CD4-positive, alpha-beta T cell (primary cell): ENCODE data around the gene GZF1. TPM values are rescaled to one million over a fixed set of nuclear protein-coding genes. Genes with fewer than 3 reads are reported as not detected.

Experiments used
- ATAC-seq: fragments of 200-7000 bp; cut with Tn5 transposase; one replicate; pipeline ENCODE4 v1.10.0; 2022; ENCODE audit warnings: mild to moderate bottlenecking; ENCODE audit not compliant: poor library complexity
- CTCF ChIA-PET: fragments of 350-600 bp; sonication (Branson Sonifier 250); formaldehyde crosslinking; loops from one replicate; lab custom pipeline; 2021; ENCODE audit warnings: antibody characterized with exemption, inconsistent platforms; lab: Charles Lee
- POLR2A ChIA-PET: fragments of 350-600 bp; sonication (Branson Sonifier 250); formaldehyde crosslinking; loops from one replicate; lab custom pipeline; 2021; ENCODE audit warnings: antibody characterized with exemption, inconsistent platforms; lab: Charles Lee
- DNase-seq, 14 experiments: peaks; one replicate each; pipeline ENCODE4 v3.0.0-alpha.2; 2013 to 2020; ENCODE audit warnings: mixed read lengths in 2 of 14
- H3K27ac ChIP-seq, 2 donors: one replicate each; pipeline versions ENCODE4 v1.5.1 to v1.7.0; 2013; ENCODE audit warnings: low read length in 2 of 2, low read depth in 1 of 2, mild to moderate bottlenecking in 1 of 2
- H3K27me3 ChIP-seq, 2 experiments: 1 replicate in 1 of 2; 2 replicates in 1 of 2; pipeline versions ENCODE4 v1.6.1 to v1.7.0; 2013; ENCODE audit warnings: low read length in 2 of 2, control low read depth in 1 of 2, mild to moderate bottlenecking in 1 of 2, moderate library complexity in 1 of 2; ENCODE audit not compliant: insufficient read depth in 2 of 2, control insufficient read depth in 1 of 2
- H3K36me3 ChIP-seq: one replicate; pipeline ENCODE4 v1.6.1; 2013; ENCODE audit warnings: low read length, control low read depth; ENCODE audit not compliant: insufficient read depth
- H3K4me1 ChIP-seq: one replicate; pipeline ENCODE4 v1.6.1; 2013; ENCODE audit warnings: low read length, control low read depth; ENCODE audit not compliant: insufficient read depth
- H3K4me3 ChIP-seq: one replicate; pipeline ENCODE4 v1.5.1; 2013; ENCODE audit warnings: mild to moderate bottlenecking, low read length, moderate library complexity
- H3K9me3 ChIP-seq, 2 experiments: 1 replicate in 1 of 2; 2 replicates in 1 of 2; pipeline versions ENCODE4 v1.6.1 to v1.7.0; 2013; ENCODE audit warnings: low read length in 2 of 2, mild to moderate bottlenecking in 2 of 2, control low read depth in 1 of 2, moderate library complexity in 1 of 2; ENCODE audit not compliant: control insufficient read depth in 1 of 2, insufficient read depth in 1 of 2
- H3K27ac Mint-ChIP-seq: one replicate; pipeline ENCODE4 v1.8.0; 2020; ENCODE audit warnings: mixed read lengths
- H3K27me3 Mint-ChIP-seq: one replicate; pipeline ENCODE4 v1.8.0; 2021; ENCODE audit warnings: mixed read lengths
- H3K36me3 Mint-ChIP-seq: one replicate; pipeline ENCODE4 v1.8.0; 2021; ENCODE audit warnings: low read depth, mixed read lengths
- H3K4me1 Mint-ChIP-seq: one replicate; pipeline ENCODE4 v1.8.0; 2021; ENCODE audit warnings: low read depth, mixed read lengths
- H3K4me3 Mint-ChIP-seq: one replicate; pipeline ENCODE4 v1.8.0; 2020; ENCODE audit warnings: mild to moderate bottlenecking, mixed read lengths
- H3K9me3 Mint-ChIP-seq: one replicate; pipeline ENCODE4 v1.8.0; 2020; ENCODE audit warnings: mixed read lengths
- CTCF ChIP-seq: fragments of 200-600 bp; IDR thresholded peaks from one replicate; pipeline ENCODE4 v1.8.0; 2022; ENCODE audit warnings: antibody characterized with exemption, mild to moderate bottlenecking
- intact Hi-C, 2 experiments: fragments of 100-400 bp; cut with DNase I in 1 of 2; cut with micrococcal nuclease in 1 of 2; formaldehyde crosslinking; loops; one replicate each; pipeline versions ENCODE4 v1.15.1 to v1.9.0; 2023 to 2025; cut with DNase I, micrococcal nuclease
- total RNA-seq, 174 experiments: library from RNA in 2 of 174; stranded (reverse) in 2 of 174; gene quantifications; one replicate each; pipeline ENCODE4 v1.2.3 and lab custom pipeline; 2021 to 2026

GZF1 gene
- total RNA-seq, 2 experiments from 2014 or later = 38.1 to 43.6 TPM

GRCh38 chr20:23365390-23366165 lies 3.6 kb downstream of the GZF1 start:
- intact Hi-C loops = no loop called here
- Mint-ChIP-seq H3K9me3 (no peaks in the 10 kb centered on the region), H3K4me1 (peaks cover 59% of the 10 kb centered on the region), H3K27ac (peak overlapping the region; percentile 99), H3K27me3 (no peaks in the 10 kb centered on the region), H3K4me3 (peak overlapping the region; percentile 79), H3K36me3 (peaks cover 79% of the 10 kb centered on the region)
- no peaks in the 10 kb centered on the region for H3K27me3 ChIP-seq
- CTCF ChIA-PET = interaction anchor here (2.3 kb wide), 1 partner anchor 16 kb away, joined by 6 read pairs; the partner anchor contains the start of gene NXT1
- peaks cover 28% of the 10 kb centered on the region for H3K4me1 ChIP-seq
- H3K36me3 ChIP-seq = peaks cover 36% of the 10 kb centered on the region
- DNase-seq (no peak), ATAC-seq (no peak)
- no peak overlapping the region for H3K27ac ChIP-seq
- H3K4me3 ChIP-seq = no peak overlapping the region
- POLR2A ChIA-PET = interaction anchor here (0.8 to 2.6 kb wide), 3 partner anchors 13 to 15 kb away, joined by 3 to 9 read pairs (median 7); partner anchors contain the start of gene NXT1
- no peak for TF ChIP-seq CTCF
- no peaks in the 10 kb centered on the region for H3K9me3 ChIP-seq

- POLR2A ChIA-PET = interaction anchor here (0.8 to 1.8 kb wide), 3 partner anchors 9 to 16 kb away, joined by 3 to 7 read pairs (median 4); partner anchors contain the start of gene NXT1
- H3K4me3 Mint-ChIP-seq = peak overlapping the region; percentile 79
- intact Hi-C loops = no loop called here
- TF ChIP-seq CTCF = no peak
- Histone ChIP-seq H3K4me3 (no peak overlapping the region), H3K9me3 (no peaks in the 10 kb centered on the region), H3K4me1 (peaks cover 23% of the 10 kb centered on the region), H3K27ac (peak overlapping the region in 1 of 2 donors; percentile 12), H3K27me3 (no peaks in the 10 kb centered on the region), H3K36me3 (peaks cover 44% of the 10 kb centered on the region)
- DNase-seq (peak in 3 of 14 experiments; percentile 47 to 56 (median 55)), ATAC-seq (no peak)
- peaks cover 52% of the 10 kb centered on the region for H3K4me1 Mint-ChIP-seq
- H3K9me3 Mint-ChIP-seq = no peaks in the 10 kb centered on the region
- peak overlapping the region; percentile 79 for H3K27ac Mint-ChIP-seq
- CTCF ChIA-PET = interaction anchor here (2.5 kb wide), 1 partner anchor 16 kb away, joined by 9 read pairs; the partner anchor contains the start of gene NXT1
- H3K36me3 Mint-ChIP-seq = peaks cover 87% of the 10 kb centered on the region
- H3K27me3 Mint-ChIP-seq = no peaks in the 10 kb centered on the region
These were observed 4.4 kb downstream of the GZF1 start for GRCh38 chr20:23366384-23366783.

GRCh38 chr20:23367770-23368169 lies 5.8 kb downstream of the GZF1 start:
- H3K4me3 ChIP-seq = no peak overlapping the region

More at GRCh38 chr20:23367770-23368169, 5.8 kb downstream of the GZF1 start:
- peaks cover 93% of the 10 kb centered on the region for H3K36me3 Mint-ChIP-seq
- intact Hi-C loops = loop anchor here in 1 of 2 experiments (2.0 kb wide), 1 partner anchor 21 kb away; no protein-coding TSS in a partner anchor
- peaks cover 47% of the 10 kb centered on the region for H3K4me1 Mint-ChIP-seq
- H3K4me1 ChIP-seq = peaks cover 18% of the 10 kb centered on the region
- no peaks in the 10 kb centered on the region for H3K27me3 ChIP-seq
- no peak for ATAC-seq
- H3K27ac ChIP-seq = no peak overlapping the region
- no peak for TF ChIP-seq CTCF
- H3K27ac Mint-ChIP-seq = peak overlapping the region; percentile 79
- POLR2A ChIA-PET = interaction anchor here (1.8 kb wide), 1 partner anchor 18 kb away, joined by 7 read pairs; the partner anchor contains the start of gene NXT1
- no peak overlapping the region for H3K4me3 Mint-ChIP-seq
- CTCF ChIA-PET = interaction anchor here (2.5 kb wide), 1 partner anchor 18 kb away, joined by 9 read pairs; the partner anchor contains the start of gene NXT1
- no peak for DNase-seq
- peaks cover 51% of the 10 kb centered on the region for H3K36me3 ChIP-seq
- H3K9me3 Mint-ChIP-seq = no peaks in the 10 kb centered on the region
- no peaks in the 10 kb centered on the region for H3K27me3 Mint-ChIP-seq
- no peaks in the 10 kb centered on the region for H3K9me3 ChIP-seq
